Natural killer cell (primary cell): ENCODE measurements around the gene AUTS2. TPM values are rescaled to one million over a fixed set of nuclear protein-coding genes. Genes with fewer than 3 reads are reported as not detected.

Experiments used
- ATAC-seq, 3 donors: fragments of 150-1000 bp in 2 of 3; fragments of 200-7000 bp in 1 of 3; cut with Tn5 transposase; 1 replicate in 1 of 3; 2 replicates in 2 of 3; pipeline ENCODE4 v1.10.0; 2021; ENCODE audit warnings: mild to moderate bottlenecking in 2 of 3, moderate library complexity in 2 of 3
- DNase-seq, 2 donors: peaks; one replicate each; pipeline versions ENCODE4 v3.0.0 to v3.0.0-alpha.2; 2013 to 2021; ENCODE audit warnings: mixed read lengths in 1 of 2
- H3K27ac ChIP-seq: one replicate; pipeline ENCODE4 v1.5.1; 2013; ENCODE audit warnings: mild to moderate bottlenecking, low read length
- H3K27me3 ChIP-seq: one replicate; pipeline ENCODE4 v1.6.1; 2013; ENCODE audit warnings: low read length; ENCODE audit not compliant: control insufficient read depth, insufficient read depth
- H3K36me3 ChIP-seq: one replicate; pipeline ENCODE4 v1.6.1; 2013; ENCODE audit warnings: low read length; ENCODE audit not compliant: control insufficient read depth, insufficient read depth
- H3K4me1 ChIP-seq: one replicate; pipeline ENCODE4 v1.6.1; 2013; ENCODE audit warnings: low read length; ENCODE audit not compliant: control insufficient read depth, insufficient read depth
- H3K4me3 ChIP-seq: one replicate; pipeline ENCODE4 v1.5.1; 2013; ENCODE audit warnings: low read length
- H3K9me3 ChIP-seq: one replicate; pipeline ENCODE4 v1.6.1; 2013; ENCODE audit warnings: low read length; ENCODE audit not compliant: control insufficient read depth, insufficient read depth
- H3K27ac Mint-ChIP-seq, 2 donors: one replicate each; pipeline ENCODE4 v1.8.0; 2022; ENCODE audit warnings: mild to moderate bottlenecking in 2 of 2, mixed read lengths in 2 of 2, moderate library complexity in 1 of 2
- H3K27me3 Mint-ChIP-seq, 2 donors: one replicate each; pipeline ENCODE4 v1.8.0; 2022; ENCODE audit warnings: low read depth in 2 of 2, mixed read lengths in 2 of 2
- H3K36me3 Mint-ChIP-seq: one replicate; pipeline ENCODE4 v1.8.0; 2022; ENCODE audit warnings: mixed read lengths
- H3K4me1 Mint-ChIP-seq, 2 donors: one replicate each; pipeline ENCODE4 v1.8.0; 2022; ENCODE audit warnings: mixed read lengths in 2 of 2
- H3K4me3 Mint-ChIP-seq: one replicate; pipeline ENCODE4 v1.8.0; 2022; ENCODE audit warnings: mild to moderate bottlenecking, moderate library complexity, mixed read lengths
- H3K9me3 Mint-ChIP-seq, 2 donors: one replicate each; pipeline ENCODE4 v1.8.0; 2022; ENCODE audit warnings: mixed read lengths in 2 of 2
- WGBS: methylation state at CpG from one replicate; pipeline ENCODE4 v1.1.7; 2013; ENCODE audit warnings: missing lambda C conversion rate; ENCODE audit not compliant: insufficient coverage; 5-methylcytosine and 5-hydroxymethylcytosine counted together
- intact Hi-C: fragments of 100-400 bp; cut with micrococcal nuclease; formaldehyde crosslinking; loops from one replicate; pipeline ENCODE4 v1.14.2; 2022
- total RNA-seq, 4 donors: library from RNA; stranded (reverse); fragments of 120-200 nt in 1 of 4; gene quantifications; one replicate each; pipeline versions ENCODE4 v1.2.3 to v1.2.4, GENCODE V29; 2013 to 2022
- TF ChIP-seq, protein P1 (sequence below): fragments of 200-600 bp; IDR thresholded peaks from one replicate; pipeline ENCODE4 v1.8.0; 2022; ENCODE audit warnings: antibody characterized with exemption

Gene AUTS2
- total RNA-seq, 3 donors from 2014 or later (not counting 1 experiment from before 2014, with no cell fraction given): 147 to 197 (median 155) TPM

DNA sequence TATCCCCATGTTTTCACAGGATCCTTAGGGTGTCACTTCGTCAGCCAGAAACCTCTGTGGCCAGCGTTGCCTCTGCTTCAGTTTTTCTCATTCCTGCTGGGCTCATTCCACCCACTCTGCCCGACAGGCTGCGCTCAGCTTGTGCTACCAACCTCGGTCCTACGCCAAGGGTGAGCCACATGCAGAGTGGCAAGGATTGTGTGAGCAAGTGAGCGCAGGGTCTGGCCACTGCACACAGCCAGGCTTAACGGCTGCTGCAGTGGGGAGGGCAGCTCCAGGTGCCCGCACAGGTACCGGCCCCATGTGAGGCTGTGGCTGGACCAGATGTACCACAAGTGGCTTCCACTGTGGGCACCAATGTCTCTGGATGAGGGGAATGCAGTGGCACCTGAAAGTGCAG is 329.2 kb downstream of the AUTS2 start:
- Mint-ChIP-seq H3K4me3 (no peak overlapping the region), H3K4me1 (peaks cover 2% of the 10 kb centered on the region in 2 donors), H3K27me3 (no peaks in the 10 kb centered on the region), H3K36me3 (no peaks in the 10 kb centered on the region), H3K9me3 (no peaks in the 10 kb centered on the region), H3K27ac (no peak overlapping the region)
- no peak for ATAC-seq
- WGBS: 96% methylated on average over 10 of the region's 10 CpGs
- TF ChIP-seq, protein P1, sequence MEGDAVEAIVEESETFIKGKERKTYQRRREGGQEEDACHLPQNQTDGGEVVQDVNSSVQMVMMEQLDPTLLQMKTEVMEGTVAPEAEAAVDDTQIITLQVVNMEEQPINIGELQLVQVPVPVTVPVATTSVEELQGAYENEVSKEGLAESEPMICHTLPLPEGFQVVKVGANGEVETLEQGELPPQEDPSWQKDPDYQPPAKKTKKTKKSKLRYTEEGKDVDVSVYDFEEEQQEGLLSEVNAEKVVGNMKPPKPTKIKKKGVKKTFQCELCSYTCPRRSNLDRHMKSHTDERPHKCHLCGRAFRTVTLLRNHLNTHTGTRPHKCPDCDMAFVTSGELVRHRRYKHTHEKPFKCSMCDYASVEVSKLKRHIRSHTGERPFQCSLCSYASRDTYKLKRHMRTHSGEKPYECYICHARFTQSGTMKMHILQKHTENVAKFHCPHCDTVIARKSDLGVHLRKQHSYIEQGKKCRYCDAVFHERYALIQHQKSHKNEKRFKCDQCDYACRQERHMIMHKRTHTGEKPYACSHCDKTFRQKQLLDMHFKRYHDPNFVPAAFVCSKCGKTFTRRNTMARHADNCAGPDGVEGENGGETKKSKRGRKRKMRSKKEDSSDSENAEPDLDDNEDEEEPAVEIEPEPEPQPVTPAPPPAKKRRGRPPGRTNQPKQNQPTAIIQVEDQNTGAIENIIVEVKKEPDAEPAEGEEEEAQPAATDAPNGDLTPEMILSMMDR: no peak
- H3K27ac ChIP-seq: no peak overlapping the region
- intact Hi-C loops: no loop called here
- H3K4me1 ChIP-seq: no peaks in the 10 kb centered on the region
- H3K36me3 ChIP-seq: no peaks in the 10 kb centered on the region
- no peaks in the 10 kb centered on the region for H3K27me3 ChIP-seq
- DNase-seq: no peak
- H3K4me3 ChIP-seq: no peak overlapping the region
- H3K9me3 ChIP-seq: no peaks in the 10 kb centered on the region

DNA sequence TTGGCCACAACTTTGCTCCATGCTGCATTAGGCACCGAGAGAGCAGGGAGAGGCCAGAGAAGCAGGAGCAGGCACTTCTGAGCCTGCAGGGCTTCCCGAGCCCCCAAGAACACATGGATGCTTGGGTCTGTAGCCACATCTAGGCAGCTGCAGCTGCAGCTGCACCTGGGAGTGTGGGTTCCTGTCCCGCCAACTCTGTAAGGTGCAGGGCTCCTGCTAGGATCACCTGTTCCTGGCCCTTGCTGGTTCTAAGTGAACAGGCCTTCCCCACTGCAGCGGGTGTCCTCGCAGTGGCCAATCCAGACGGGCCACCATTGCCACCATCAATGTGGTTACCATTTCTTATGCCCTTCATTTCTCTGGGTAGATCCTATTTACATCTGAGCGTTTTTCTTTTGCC is 330.3 kb downstream of the AUTS2 start:
- Mint-ChIP-seq H3K4me3 (no peak overlapping the region), H3K9me3 (no peaks in the 10 kb centered on the region), H3K4me1 (no peaks in the 10 kb centered on the region), H3K27ac (no peak overlapping the region), H3K36me3 (no peaks in the 10 kb centered on the region), H3K27me3 (no peaks in the 10 kb centered on the region)
- H3K27ac ChIP-seq: no peak overlapping the region
- intact Hi-C loops: no loop called here
- no peak for ATAC-seq
- no peak overlapping the region for H3K4me3 ChIP-seq
- DNase-seq: no peak
- TF ChIP-seq, protein P1: no peak
- H3K36me3 ChIP-seq: no peaks in the 10 kb centered on the region
- 91% methylated on average over 7 of the region's 7 CpGs for WGBS
- H3K27me3 ChIP-seq: no peaks in the 10 kb centered on the region
- no peaks in the 10 kb centered on the region for H3K9me3 ChIP-seq
- no peaks in the 10 kb centered on the region for H3K4me1 ChIP-seq

DNA sequence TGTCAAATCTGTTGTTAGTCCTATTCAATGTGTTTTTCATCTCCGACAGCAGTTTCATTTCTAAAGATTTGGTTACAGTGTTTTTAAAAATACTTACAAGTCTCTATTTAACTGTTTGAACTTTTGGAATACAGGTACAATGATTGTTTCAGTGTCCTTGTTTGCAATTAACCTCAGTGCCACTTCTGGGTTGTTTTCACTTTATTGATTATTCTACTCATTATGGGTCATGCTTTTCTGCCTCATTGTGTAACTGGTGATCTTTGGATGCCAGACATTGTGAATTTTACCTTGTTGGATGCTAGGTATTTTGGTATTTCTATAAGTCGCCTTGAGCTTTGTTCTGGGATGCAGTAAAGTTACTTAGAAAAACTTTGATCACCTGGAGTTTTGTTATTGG is 331.3 kb downstream of the AUTS2 start:
- TF ChIP-seq, protein P1: no peak
- Histone ChIP-seq H3K27me3 (no peaks in the 10 kb centered on the region), H3K27ac (no peak overlapping the region), H3K9me3 (no peaks in the 10 kb centered on the region), H3K4me1 (no peaks in the 10 kb centered on the region), H3K36me3 (no peaks in the 10 kb centered on the region), H3K4me3 (no peak overlapping the region)
- Mint-ChIP-seq H3K9me3 (no peaks in the 10 kb centered on the region), H3K4me1 (no peaks in the 10 kb centered on the region), H3K4me3 (no peak overlapping the region), H3K27ac (no peak overlapping the region), H3K36me3 (no peaks in the 10 kb centered on the region), H3K27me3 (no peaks in the 10 kb centered on the region)
- intact Hi-C loops: no loop called here
- DNase-seq (no peak), ATAC-seq (no peak)
- WGBS: 85% methylated on average over 1 of the region's 2 CpGs

DNA sequence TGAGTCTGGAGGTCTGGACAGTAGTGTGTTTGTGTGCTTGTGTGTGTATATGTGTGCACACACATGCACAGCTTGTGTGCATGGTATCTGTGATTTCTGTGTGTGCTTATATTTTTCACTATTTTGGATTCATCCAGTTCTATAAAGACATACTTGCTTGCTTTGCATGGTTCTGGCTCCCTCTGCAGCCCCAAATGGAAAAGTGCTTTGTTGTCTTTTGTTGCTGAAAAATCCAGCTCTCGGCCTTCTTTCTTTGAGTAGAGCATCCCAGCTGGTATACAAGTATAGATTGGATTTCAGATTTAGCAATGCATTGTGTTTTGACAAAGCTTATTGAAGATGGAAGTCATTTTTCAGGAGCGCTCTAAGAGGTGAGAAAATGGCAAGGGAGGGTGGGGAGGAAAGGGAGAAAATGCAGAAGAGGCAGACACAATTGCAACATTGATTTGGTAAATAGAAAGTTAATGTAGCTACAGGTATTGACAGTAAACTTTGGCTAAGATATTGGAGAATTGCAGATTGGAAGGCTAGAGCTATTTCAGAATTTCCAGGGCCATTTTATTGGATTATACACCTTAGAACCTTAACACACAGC is 333.9 kb downstream of the AUTS2 start:
- Histone ChIP-seq H3K27me3 (no peaks in the 10 kb centered on the region), H3K36me3 (no peaks in the 10 kb centered on the region), H3K4me1 (no peaks in the 10 kb centered on the region), H3K4me3 (no peak overlapping the region), H3K9me3 (no peaks in the 10 kb centered on the region), H3K27ac (no peak overlapping the region)
- Mint-ChIP-seq H3K4me1 (no peaks in the 10 kb centered on the region), H3K27ac (no peak overlapping the region), H3K36me3 (no peaks in the 10 kb centered on the region), H3K27me3 (no peaks in the 10 kb centered on the region), H3K9me3 (no peaks in the 10 kb centered on the region), H3K4me3 (no peak overlapping the region)
- ATAC-seq (no peak), DNase-seq (peak in 1 of 2 donors; percentile 36)
- intact Hi-C loops: no loop called here
- TF ChIP-seq, protein P1: peak; percentile 53
- WGBS: 82% methylated on average over 2 of the region's 2 CpGs
